SK-N-MC (cell line): Measurements from ENCODE around the gene ACOT8.
A peak's percentile ranks its signal among the peaks of the same experiment; 100 is the strongest.

ENCODE experiments used
- DNase-seq: peaks from one replicate; pipeline ENCODE4 v3.0.0-alpha.2; 2011; ENCODE audit warnings: low read depth, low spot score
- H3K27ac ChIP-seq: fragments of 200-600 bp; sonication (generic); 2 replicates; pipeline ENCODE4 v1.5.1; 2016; ENCODE audit warnings: mixed run types
- H3K36me3 ChIP-seq: fragments of 200-600 bp; sonication (generic); 2 replicates; pipeline ENCODE4 v1.6.1; 2017; ENCODE audit warnings: antibody characterized with exemption, low read length, mixed read lengths; ENCODE audit not compliant: insufficient read depth
- H3K4me3 ChIP-seq: fragments of 200-600 bp; sonication (generic); 2 replicates; pipeline ENCODE4 v1.5.1; 2016
- H3K9ac ChIP-seq: fragments of 200-600 bp; sonication (generic); 2 replicates; pipeline ENCODE4 v1.8.0; 2017; ENCODE audit warnings: mixed run types, mixed read lengths; ENCODE audit not compliant: insufficient read length
- H3K9me3 ChIP-seq: fragments of 200-600 bp; sonication (generic); 2 replicates; pipeline ENCODE4 v1.6.1; 2017; ENCODE audit warnings: low read depth, mild to moderate bottlenecking, antibody characterized with exemption, low read length, moderate library complexity, mixed read lengths
- EZH2 ChIP-seq: fragments of 200-600 bp; sonication (generic); IDR thresholded peaks from one replicate; pipeline ENCODE4 v1.6.1; 2017; ENCODE audit warnings: antibody characterized with exemption
- FOXP2 ChIP-seq: optimal IDR thresholded peaks from 2 replicates; pipeline ENCODE3; 2011; ENCODE audit warnings: mild to moderate bottlenecking, moderate library complexity; ENCODE audit not compliant: insufficient read depth; ENCODE audit errors: extremely low read length, control extremely low read depth
- POLR2AphosphoS5 ChIP-seq: IDR thresholded peaks from 2 replicates; pipeline ENCODE4 v1.6.1; 2012; ENCODE audit warnings: mild to moderate bottlenecking, low read depth, low read length, borderline replicate concordance

The ACOT8 gene

GRCh38 chr20:45818239-45818638, 39.0 kb downstream of the ACOT8 start:
- no peak overlapping the region for H3K4me3 ChIP-seq
- no peak overlapping the region for H3K9ac ChIP-seq
- DNase-seq: no peak
- H3K27ac ChIP-seq: peak overlapping the region; percentile 64; the same call in 1 of the 2 replicates
- H3K36me3 ChIP-seq: peaks cover 37% of the 10 kb centered on the region
- no peaks in the 10 kb centered on the region for H3K9me3 ChIP-seq
- TF ChIP-seq POLR2AphosphoS5 (no peak), EZH2 (no peak), FOXP2 (no peak)

DNA sequence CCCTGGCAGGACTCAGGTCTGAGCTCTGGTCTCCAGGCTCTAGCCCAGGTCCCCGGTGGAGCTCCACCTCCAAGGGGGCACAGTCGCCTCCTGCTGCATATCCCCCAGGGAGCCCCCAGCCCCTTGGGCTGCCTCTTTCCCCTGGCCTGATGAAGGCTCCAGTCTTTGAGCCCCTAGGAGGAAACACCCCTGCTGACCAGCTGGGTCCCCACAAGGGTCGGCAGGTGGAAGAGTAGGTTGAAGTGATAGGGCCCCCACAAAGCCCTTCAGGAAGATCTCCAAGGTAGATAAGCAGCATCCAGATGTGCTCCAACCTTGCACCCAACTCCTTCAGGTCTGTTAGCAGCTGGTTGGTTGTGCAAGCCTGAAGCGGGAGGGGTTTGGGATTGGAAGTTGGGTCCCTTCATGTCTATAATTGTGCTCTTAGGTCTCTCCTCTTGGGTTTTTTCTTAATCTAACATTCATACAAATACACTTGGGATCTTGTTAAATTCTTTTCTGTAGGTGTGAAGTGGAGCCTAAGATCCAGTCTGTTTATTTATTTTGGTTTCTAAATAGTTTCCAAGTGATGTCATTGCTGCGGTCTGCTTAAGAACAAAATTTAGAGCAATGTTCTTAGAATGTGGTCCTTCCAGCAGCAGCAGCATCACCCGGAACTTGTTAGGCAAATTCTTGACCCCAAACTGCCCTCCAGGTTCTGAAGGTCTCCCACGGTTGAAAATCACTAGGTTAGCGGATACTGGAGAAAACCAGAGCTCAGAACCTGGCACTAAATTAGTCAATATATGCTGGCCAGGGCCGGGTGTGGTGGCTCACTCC, 39.6 kb downstream of the ACOT8 start:
- DNase-seq: no peak
- Histone ChIP-seq H3K27ac (no peak overlapping the region), H3K9ac (no peak overlapping the region)

DNA sequence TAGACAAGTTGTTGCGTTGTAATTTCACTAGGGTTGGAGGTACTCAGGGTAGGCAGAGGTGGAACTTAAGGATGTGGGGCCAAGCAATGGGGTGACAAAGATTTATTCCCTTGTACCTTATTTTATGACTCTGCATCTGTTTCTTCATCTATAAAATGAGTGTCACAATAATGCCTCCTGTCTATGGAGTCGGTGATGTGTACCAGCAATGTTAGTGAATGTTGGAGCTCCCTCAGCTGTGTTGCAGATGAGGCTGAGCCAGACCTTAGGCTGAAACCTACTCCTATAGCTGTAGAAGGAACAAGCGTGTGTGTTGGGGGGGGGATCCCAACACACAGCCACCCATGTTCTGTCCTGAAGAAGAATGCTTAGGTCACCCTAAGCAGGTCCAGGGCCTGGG, 40.2 kb downstream of the ACOT8 start:
- Histone ChIP-seq H3K9me3 (no peaks in the 10 kb centered on the region), H3K27ac (no peak overlapping the region), H3K4me3 (no peak overlapping the region), H3K9ac (no peak overlapping the region), H3K36me3 (peaks cover 40% of the 10 kb centered on the region)
- no peak for DNase-seq
- TF ChIP-seq EZH2 (no peak), FOXP2 (no peak), POLR2AphosphoS5 (no peak)

More for the DNA sequence above, 39.6 kb downstream of the ACOT8 start:
- no peak overlapping the region for H3K4me3 ChIP-seq
- no peak for TF ChIP-seq FOXP2
- TF ChIP-seq POLR2AphosphoS5: no peak
- TF ChIP-seq EZH2: no peak
- peaks cover 39% of the 10 kb centered on the region for H3K36me3 ChIP-seq
- no peaks in the 10 kb centered on the region for H3K9me3 ChIP-seq

GRCh38 chr20:45814314-45814713, 42.9 kb downstream of the ACOT8 start:
- TF ChIP-seq EZH2 (no peak), FOXP2 (no peak), POLR2AphosphoS5 (no peak)
- peaks cover 66% of the 10 kb centered on the region for H3K36me3 ChIP-seq
- no peaks in the 10 kb centered on the region for H3K9me3 ChIP-seq
- DNase-seq: no peak
- H3K9ac ChIP-seq: peak overlapping the region; percentile 62
- peak overlapping the region; percentile 36; the same call in 1 of the 2 replicates for H3K4me3 ChIP-seq
- H3K27ac ChIP-seq: no peak overlapping the region

GRCh38 chr20:45813489-45813888, 43.7 kb downstream of the ACOT8 start:
- H3K36me3 ChIP-seq: peaks cover 74% of the 10 kb centered on the region
- peak overlapping the region; percentile 79 for H3K27ac ChIP-seq
- DNase-seq: no peak
- peak overlapping the region; percentile 95 for H3K9ac ChIP-seq
- peak overlapping the region; percentile 91 for H3K4me3 ChIP-seq
- H3K9me3 ChIP-seq: no peaks in the 10 kb centered on the region
- TF ChIP-seq EZH2 (no peak), FOXP2 (no peak), POLR2AphosphoS5 (no peak)

GRCh38 chr20:45813006-45813340, 44.2 kb downstream of the ACOT8 start:
- TF ChIP-seq POLR2AphosphoS5 (no peak), EZH2 (no peak), FOXP2 (no peak)
- peak overlapping the region; percentile 95 for H3K9ac ChIP-seq
- H3K4me3 ChIP-seq: peak overlapping the region; percentile 91
- H3K9me3 ChIP-seq: no peaks in the 10 kb centered on the region
- DNase-seq: no peak
- peak overlapping the region; percentile 79 for H3K27ac ChIP-seq
- H3K36me3 ChIP-seq: peaks cover 76% of the 10 kb centered on the region

DNA sequence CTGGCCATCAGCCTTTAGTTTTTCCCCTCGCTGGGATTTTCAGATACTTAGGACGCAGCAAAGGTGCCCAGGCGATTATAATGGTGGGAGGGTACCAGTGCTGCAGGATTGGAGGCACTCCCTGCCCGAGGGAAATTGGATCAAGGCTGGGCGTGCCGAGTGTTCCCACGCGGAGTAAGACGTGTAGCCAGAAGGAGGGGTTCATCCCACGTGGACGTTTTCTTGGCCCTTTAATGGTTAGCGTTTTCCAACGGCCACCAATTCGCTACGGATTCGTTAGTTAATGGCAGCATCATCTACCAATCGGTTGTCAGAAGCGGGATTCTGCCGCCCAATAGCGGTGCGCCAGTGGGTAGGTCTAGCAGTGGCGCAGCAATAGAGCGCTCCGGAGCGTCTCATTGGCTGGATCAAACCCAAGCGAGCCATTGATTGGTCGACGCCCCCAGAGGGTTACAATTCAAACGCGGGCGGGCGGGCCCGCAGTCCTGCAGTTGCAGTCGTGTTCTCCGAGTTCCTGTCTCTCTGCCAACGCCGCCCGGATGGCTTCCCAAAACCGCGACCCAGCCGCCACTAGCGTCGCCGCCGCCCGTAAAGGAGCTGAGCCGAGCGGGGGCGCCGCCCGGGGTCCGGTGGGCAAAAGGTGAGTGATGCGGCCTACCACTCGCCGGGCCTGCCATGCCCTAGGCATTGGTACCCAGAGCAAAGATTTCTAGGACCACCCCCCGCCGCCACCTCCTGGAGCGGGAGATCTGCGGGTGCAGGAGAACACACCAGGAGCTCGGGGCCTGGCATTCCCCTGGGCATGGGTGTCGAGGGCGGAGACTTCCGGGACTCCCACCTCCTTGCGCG, 44.8 kb downstream of the ACOT8 start, which contains the start of gene UBE2C:
Gene UBE2C, plus strand, starts transcription at position 488 of the 849 bp plus-strand sequence. Its CDS starts 52 bp downstream, at position 540.
- H3K36me3 ChIP-seq: peaks cover 76% of the 10 kb centered on the region
- H3K9me3 ChIP-seq: no peaks in the 10 kb centered on the region
- peak within 1 kb of the TSS; percentile 79 for H3K27ac ChIP-seq
- peak within 1 kb of the TSS; percentile 91 for H3K4me3 ChIP-seq
- TF ChIP-seq EZH2: no peak
- TF ChIP-seq POLR2AphosphoS5: peak; percentile 62; the same call in 1 of the 2 replicates
- DNase-seq: peak; percentile 89
- H3K9ac ChIP-seq: peak within 1 kb of the TSS; percentile 95
